ENCODE results near the gene FRG2. TPM values are rescaled to one million over a fixed set of nuclear protein-coding genes. Genes with fewer than 3 reads are reported as not detected.
"Not testable (repeated sequence)": the region's sequence is repeated elsewhere in the genome, so short reads cannot be mapped to it uniquely, and the experiment has no call there.

FRG2 gene
- polyA plus RNA-seq, 1 of the 3 experiments (the other 2 are of a cell fraction): not detected

DNA sequence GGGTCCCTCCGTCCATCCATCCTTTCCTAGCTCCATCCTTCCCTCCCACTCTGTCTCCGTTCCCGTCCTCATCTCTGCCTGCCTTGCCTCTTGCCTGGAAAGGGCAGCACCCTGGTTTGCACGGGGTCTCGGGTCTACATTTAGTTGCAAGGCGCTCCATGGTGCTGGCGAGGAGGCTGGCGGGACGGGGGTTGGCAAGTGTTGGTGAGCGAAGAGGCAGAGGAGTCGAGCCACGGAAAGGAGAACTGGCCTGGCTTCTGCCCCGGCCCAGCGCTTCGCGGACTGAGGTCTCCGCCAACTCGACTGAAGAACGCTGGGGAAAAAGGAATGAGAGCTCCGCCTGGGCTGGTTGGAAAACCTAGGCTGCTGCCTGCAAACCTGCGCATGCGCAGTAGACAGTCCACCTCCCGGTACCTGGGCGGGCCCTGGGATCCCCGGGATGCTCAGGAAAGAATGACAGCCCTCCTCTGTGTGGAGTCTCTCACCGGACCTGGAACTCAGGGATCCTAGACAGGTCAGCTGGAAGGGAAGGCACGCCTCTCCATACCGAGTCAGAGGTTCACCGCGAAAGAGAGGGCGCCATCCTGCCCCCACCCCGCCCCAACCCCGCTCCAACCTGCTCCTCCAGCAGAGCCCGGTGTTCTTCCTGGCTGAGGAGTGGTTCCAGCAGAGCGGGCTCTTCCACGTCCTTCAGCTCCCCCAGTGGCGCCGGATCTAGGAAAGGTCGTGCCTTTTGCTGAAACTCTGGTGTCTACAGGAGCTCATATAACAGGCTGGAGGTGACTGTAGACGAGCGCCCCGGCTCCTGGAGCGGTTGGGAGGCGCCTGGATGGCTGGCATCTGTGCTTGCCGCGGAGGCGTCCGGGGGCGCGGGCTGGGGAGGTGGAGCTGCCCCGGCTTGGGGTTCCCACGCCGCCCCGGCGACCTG lies 6.0 kb downstream of the FRG2 start:
- POLR2A ChIA-PET: no interaction called here
- Histone ChIP-seq H3K4me3 (ENCODE audit: low read depth in 2 of 2, low read length in 1 of 2) (peak overlapping the region; percentile 35 to 50), H3K9me2 (no peaks in the 10 kb centered on the region)

DNA sequence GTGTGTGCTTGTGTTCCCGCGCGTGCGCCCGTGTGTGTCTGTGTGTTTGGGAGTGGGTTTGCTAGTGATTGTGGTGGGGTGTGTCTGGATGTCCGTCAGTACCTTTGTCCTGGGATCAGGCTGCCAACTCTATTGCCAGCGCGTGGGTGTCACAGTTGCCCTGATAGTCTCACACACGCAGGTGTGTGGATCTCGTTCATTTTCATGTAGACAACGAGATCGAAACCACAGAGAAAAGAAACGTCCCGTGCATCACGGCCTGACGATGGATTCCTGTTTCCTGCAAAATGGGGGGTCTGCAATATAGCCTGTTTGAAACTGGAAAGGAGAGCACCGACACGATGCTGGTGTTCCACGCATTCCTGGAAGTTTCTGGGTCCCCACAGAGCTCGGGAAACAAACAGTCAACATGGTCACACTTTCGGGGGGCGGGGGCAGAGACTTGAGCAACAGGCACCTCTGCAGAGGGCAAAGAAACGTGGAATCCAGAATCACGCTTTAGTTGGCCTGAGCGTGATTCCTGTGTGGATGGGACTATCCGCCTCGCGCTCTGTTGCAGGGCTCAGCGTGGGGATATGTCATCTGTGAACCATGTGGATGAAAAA lies 7.1 kb downstream of the FRG2 start:
- POLR2A ChIA-PET; DNase-seq; H3K9ac ChIP-seq; CTCF ChIA-PET; H3K27ac ChIP-seq (ENCODE audit: low read depth in 2 of 2, low read length in 1 of 2); H3F3A ChIP-seq (replicated peaks; ENCODE audit: insufficient read depth); H3K36me3 ChIP-seq (replicated peaks in 1 of 2; ENCODE audit: control insufficient read depth in 1 of 2, insufficient read depth in 2 of 2, low read length in 1 of 2); H3K79me2 ChIP-seq (ENCODE audit: insufficient read depth); H3K4me3 ChIP-seq (ENCODE audit: low read depth in 2 of 2, low read length in 1 of 2); H3K9me2 ChIP-seq; H4K20me1 ChIP-seq (ENCODE audit: insufficient read depth); H2AFZ ChIP-seq (ENCODE audit: low read depth); H3K4me1 ChIP-seq (ENCODE audit: control insufficient read depth in 1 of 2, insufficient read depth in 2 of 2, low read depth in 1 of 2, low read length in 1 of 2); H3K9me3 ChIP-seq: not testable (repeated sequence)
- H3K27me3 ChIP-seq (ENCODE audit: insufficient read depth): peaks cover 13% of the 10 kb centered on the region
- WGBS (ENCODE audit: low lambda C conversion rate): 18% methylated on average over 23 of the region's 29 CpGs
- H3K4me2 ChIP-seq: peak overlapping the region; percentile 80; the same call in 1 of the 2 replicates

More for the DNA sequence above, 6.0 kb downstream of the FRG2 start:
- CTCF ChIA-PET: no interaction called here
- DNase-seq: peak; percentile 82
- Histone ChIP-seq H2AFZ (ENCODE audit: low read depth) (no peak overlapping the region), H3K9ac (no peak overlapping the region), H3K4me1 (ENCODE audit: control insufficient read depth in 1 of 2, insufficient read depth in 2 of 2, low read depth in 1 of 2, low read length in 1 of 2) (peaks cover 0 to 6% of the 10 kb centered on the region in 2 experiments; a peak in 1 of 4 replicates), H3K36me3 (replicated peaks in 1 of 2; ENCODE audit: control insufficient read depth in 1 of 2, insufficient read depth in 2 of 2, low read length in 1 of 2) (no peaks in the 10 kb centered on the region), H3K27ac (ENCODE audit: low read depth in 2 of 2, low read length in 1 of 2) (no peak overlapping the region), H3K27me3 (ENCODE audit: insufficient read depth) (peaks cover 6% of the 10 kb centered on the region; the same call in 1 of the 2 replicates), H3K4me2 (peak overlapping the region; percentile 80), H4K20me1 (ENCODE audit: insufficient read depth) (no peaks in the 10 kb centered on the region), H3F3A (replicated peaks; ENCODE audit: insufficient read depth) (peaks cover 5% of the 10 kb centered on the region), H3K9me3 (no peaks in the 10 kb centered on the region), H3K79me2 (ENCODE audit: insufficient read depth) (no peaks in the 10 kb centered on the region)
- 4% methylated on average over 34 of the region's 55 CpGs for WGBS (ENCODE audit: low lambda C conversion rate)
- TF ChIP-seq TEAD4 (IDR thresholded peaks at IDR 0.05; ENCODE audit: borderline replicate concordance, insufficient read depth) (no peak), TAF1 (IDR thresholded peaks at IDR 0.05; ENCODE audit: borderline replicate concordance, low read depth, low read length) (0 out of 2 replicates have a peak, but pooled peaks have one; percentile 26), FOSL2 (IDR thresholded peaks at IDR 0.05; ENCODE audit: borderline replicate concordance, low read depth) (no peak), NRF1 (IDR thresholded peaks at IDR 0.05; ENCODE audit: low read depth, low read length) (peak; percentile 62)

DNA sequence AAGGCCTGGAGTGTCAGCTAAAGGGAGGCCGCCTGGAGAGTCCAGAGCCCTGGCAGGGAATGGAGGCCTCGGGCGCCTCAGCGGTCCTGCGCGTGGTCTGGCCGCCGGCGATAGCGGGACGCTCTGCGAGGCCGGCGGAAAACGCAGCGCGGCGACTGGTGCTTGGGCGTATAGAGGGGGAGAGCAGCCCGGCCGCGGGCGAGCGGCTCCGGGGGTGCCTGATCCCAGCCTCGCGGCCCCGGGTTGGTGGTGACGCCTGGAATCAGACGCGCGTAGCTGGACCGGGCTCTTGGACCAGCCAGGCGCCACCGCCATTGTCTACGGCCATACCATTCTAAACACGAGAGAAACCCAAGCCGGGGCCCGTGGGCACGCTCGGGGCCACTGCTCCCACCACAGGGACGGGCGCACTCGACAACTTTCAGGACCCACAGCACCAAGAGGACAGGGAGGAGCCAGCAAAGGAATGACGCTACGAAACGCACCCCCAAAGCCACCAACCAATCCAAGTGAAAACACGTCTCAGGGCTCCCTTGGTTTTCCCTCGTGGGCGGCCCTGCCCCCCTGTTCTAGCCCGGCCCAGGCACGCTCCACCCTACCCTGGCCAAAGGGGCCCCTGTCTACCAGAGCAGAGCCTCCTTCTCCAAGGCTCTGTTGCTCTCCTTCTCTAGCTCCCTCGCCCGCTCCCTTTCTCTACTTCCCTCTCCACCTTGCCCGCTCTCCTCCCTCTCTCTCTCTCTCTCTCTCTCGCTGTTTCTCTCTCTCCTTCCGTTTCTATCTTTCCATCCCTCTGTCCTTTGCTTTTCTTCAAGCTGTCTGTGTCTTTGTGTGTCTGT lies 7.8 kb downstream of the FRG2 start:
- Histone ChIP-seq H3K4me3 (ENCODE audit: low read depth in 2 of 2, low read length in 1 of 2) (no peak overlapping the region), H3K27me3 (ENCODE audit: insufficient read depth) (peaks cover 13% of the 10 kb centered on the region), H3K4me2 (0 out of 2 replicates have a peak overlapping the region, but pooled peaks have one; percentile 80), H3K9ac (no peak overlapping the region), H4K20me1 (ENCODE audit: insufficient read depth) (no peaks in the 10 kb centered on the region), H3K9me2 (no peaks in the 10 kb centered on the region), H3K9me3 (no peaks in the 10 kb centered on the region), H2AFZ (ENCODE audit: low read depth) (no peak overlapping the region), H3K27ac (ENCODE audit: low read depth in 2 of 2, low read length in 1 of 2) (no peak overlapping the region), H3K79me2 (ENCODE audit: insufficient read depth) (no peaks in the 10 kb centered on the region), H3K4me1 (ENCODE audit: control insufficient read depth in 1 of 2, insufficient read depth in 2 of 2, low read depth in 1 of 2, low read length in 1 of 2) (peaks cover 0 to 6% of the 10 kb centered on the region in 2 experiments; a peak in 1 of 4 replicates), H3F3A (replicated peaks; ENCODE audit: insufficient read depth) (peaks cover 5% of the 10 kb centered on the region), H3K36me3 (replicated peaks in 1 of 2; ENCODE audit: control insufficient read depth in 1 of 2, insufficient read depth in 2 of 2, low read length in 1 of 2) (no peaks in the 10 kb centered on the region)
- WGBS (ENCODE audit: low lambda C conversion rate): 18% methylated on average over 21 of the region's 57 CpGs
- peak; percentile 44 for DNase-seq
- POLR2A ChIA-PET: no interaction called here
- CTCF ChIA-PET: no interaction called here
- TF ChIP-seq POLR2AphosphoS5 (IDR thresholded peaks at IDR 0.05; ENCODE audit: low read depth, low read length) (no peak), CHD2 (IDR thresholded peaks at IDR 0.05; ENCODE audit: low read length, partially characterized antibody) (no peak), MAX (IDR thresholded peaks at IDR 0.05; ENCODE audit: low read depth) (no peak), PBX3 (IDR thresholded peaks at IDR 0.05) (no peak), JUND (IDR thresholded peaks at IDR 0.05) (no peak), MXI1 (IDR thresholded peaks at IDR 0.05; ENCODE audit: low read depth, low read length) (no peak), GATA2 (CRISPR knock-in tag; IDR thresholded peaks at IDR 0.05) (no peak), NRF1 (IDR thresholded peaks at IDR 0.05; ENCODE audit: low read depth, low read length) (no peak), YY1 (IDR thresholded peaks at IDR 0.05; ENCODE audit: low read depth) (no peak)
- TF ChIP-seq, protein P1, sequence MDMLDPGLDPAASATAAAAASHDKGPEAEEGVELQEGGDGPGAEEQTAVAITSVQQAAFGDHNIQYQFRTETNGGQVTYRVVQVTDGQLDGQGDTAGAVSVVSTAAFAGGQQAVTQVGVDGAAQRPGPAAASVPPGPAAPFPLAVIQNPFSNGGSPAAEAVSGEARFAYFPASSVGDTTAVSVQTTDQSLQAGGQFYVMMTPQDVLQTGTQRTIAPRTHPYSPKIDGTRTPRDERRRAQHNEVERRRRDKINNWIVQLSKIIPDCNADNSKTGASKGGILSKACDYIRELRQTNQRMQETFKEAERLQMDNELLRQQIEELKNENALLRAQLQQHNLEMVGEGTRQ (IDR thresholded peaks at IDR 0.05; ENCODE audit: borderline replicate concordance, low read depth, low read length): no peak
- TF ChIP-seq, protein P2, sequence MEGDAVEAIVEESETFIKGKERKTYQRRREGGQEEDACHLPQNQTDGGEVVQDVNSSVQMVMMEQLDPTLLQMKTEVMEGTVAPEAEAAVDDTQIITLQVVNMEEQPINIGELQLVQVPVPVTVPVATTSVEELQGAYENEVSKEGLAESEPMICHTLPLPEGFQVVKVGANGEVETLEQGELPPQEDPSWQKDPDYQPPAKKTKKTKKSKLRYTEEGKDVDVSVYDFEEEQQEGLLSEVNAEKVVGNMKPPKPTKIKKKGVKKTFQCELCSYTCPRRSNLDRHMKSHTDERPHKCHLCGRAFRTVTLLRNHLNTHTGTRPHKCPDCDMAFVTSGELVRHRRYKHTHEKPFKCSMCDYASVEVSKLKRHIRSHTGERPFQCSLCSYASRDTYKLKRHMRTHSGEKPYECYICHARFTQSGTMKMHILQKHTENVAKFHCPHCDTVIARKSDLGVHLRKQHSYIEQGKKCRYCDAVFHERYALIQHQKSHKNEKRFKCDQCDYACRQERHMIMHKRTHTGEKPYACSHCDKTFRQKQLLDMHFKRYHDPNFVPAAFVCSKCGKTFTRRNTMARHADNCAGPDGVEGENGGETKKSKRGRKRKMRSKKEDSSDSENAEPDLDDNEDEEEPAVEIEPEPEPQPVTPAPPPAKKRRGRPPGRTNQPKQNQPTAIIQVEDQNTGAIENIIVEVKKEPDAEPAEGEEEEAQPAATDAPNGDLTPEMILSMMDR (IDR thresholded peaks at IDR 0.05): no peak
